ENCODE results near the gene KLHDC7B.

The KLHDC7B gene

GRCh38 chr22:50545522-50546325 is at the start of gene KLHDC7B:
Gene KLHDC7B, plus strand, starts transcription at chr22:50545899. Its CDS starts 345 bp downstream, at chr22:50546244.
- TF ChIP-seq ZFX (IDR thresholded peaks at IDR 0.05; ENCODE audit: borderline replicate concordance) (no peak), CTCF (IDR thresholded peaks at IDR 0.05) (no peak)
- H3K27ac ChIP-seq: no peak within 1 kb of the TSS

DNA sequence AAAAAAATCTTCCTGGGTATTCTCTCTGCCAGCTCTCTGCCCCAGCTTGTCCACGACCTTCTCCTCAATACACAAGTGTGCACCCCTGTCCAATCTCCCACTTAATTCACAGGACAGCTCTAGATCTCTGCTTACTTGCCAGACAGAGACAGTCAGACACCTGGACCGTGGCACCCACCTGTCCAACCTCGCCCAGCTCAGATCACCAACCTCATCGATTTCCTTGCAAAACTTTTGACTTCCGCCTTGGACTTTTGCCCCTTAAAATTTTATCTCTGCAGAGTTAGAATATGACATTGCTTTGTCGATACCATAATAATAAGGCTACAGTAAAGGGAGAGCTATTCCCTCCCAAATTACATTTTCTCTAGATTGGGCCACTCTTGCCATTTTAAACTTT is 48.6 kb upstream of the KLHDC7B start:
- peak overlapping the region; percentile 89 for H3K27ac ChIP-seq
- no peak for TF ChIP-seq ZFX (IDR thresholded peaks at IDR 0.05; ENCODE audit: borderline replicate concordance)
- no peak for TF ChIP-seq CTCF (IDR thresholded peaks at IDR 0.05)

DNA sequence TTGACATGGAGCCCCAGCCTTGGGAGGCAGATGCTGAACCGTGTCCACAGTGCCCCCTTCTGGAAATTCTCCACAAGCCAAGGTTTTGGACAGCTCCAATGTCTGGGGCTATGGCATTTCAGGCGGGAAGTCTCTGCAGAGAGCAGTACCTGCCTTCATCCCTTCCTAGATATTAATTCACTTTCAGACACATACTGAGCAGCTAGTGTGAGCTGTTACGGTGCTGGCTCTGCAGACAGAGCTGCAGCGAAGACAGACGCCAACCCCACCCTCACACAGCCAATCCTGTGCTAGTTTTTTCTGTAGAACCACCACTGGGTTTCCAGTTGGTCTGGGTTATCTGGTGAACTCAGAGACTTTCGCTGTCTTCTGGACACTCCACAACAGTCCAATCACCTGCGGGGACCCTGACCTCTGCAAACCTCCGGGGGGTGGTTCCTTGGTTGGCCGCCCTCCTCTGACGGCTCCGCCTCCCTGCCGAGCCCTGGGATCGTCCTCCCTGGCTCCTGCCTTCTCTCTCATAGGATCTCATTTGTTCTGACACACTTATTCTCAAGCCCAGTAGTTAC is 47.3 kb upstream of the KLHDC7B start:
- TF ChIP-seq CTCF (IDR thresholded peaks at IDR 0.05): peak; percentile 90
- TF ChIP-seq ZFX (IDR thresholded peaks at IDR 0.05; ENCODE audit: borderline replicate concordance): no peak
- peak overlapping the region; percentile 89 for H3K27ac ChIP-seq

DNA sequence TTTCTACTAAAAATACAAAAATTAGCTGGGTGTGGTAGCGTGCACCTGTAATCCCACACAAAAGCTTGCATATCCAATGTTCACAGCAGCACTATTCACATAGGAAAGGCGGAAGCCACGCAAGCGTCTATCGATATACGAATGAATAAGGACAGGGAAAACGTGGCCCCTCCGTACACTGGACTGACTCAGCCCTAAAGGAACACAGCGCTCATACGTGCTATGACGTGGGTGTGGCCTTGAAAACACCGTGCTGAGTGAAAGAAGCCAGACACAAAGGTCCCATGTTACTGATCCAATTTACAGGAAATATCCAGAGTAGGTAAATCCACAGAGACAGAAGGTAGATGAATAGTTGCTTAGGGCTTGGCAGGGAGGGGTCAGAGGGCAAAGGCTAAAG is 45.2 kb upstream of the KLHDC7B start:
- H3K27ac ChIP-seq: peak overlapping the region; percentile 89; the same call in 1 of the 2 replicates
- TF ChIP-seq ZFX (IDR thresholded peaks at IDR 0.05; ENCODE audit: borderline replicate concordance) (no peak), CTCF (IDR thresholded peaks at IDR 0.05) (no peak)

DNA sequence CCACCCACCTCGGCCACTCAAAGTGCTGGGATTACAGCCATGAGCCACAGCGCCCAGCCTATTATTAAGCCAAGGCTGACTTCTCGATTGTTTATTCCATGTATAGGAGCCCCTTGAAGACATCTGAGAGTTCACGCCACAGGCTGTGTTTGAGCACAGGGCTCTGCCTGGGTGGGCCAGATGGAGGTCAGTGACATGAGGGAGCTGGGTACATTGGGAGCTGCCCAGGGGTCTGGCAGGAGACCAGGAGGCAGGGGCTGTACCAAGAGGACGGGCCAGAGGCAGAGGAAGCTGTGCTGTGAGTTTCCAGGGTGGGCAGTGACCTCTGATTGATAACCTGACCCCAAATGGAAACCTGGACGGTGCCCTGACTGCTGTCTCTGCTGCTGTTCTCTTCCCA is 43.6 kb upstream of the KLHDC7B start:
- TF ChIP-seq ZFX (IDR thresholded peaks at IDR 0.05; ENCODE audit: borderline replicate concordance) (no peak), CTCF (IDR thresholded peaks at IDR 0.05) (no peak)
- H3K27ac ChIP-seq: peak overlapping the region; percentile 33

GRCh38 chr22:50502628-50503474 is 42.8 kb upstream of the KLHDC7B start:
- H3K27ac ChIP-seq: peak overlapping the region; percentile 33; the same call in 1 of the 2 replicates
- TF ChIP-seq CTCF (IDR thresholded peaks at IDR 0.05) (no peak), ZFX (IDR thresholded peaks at IDR 0.05; ENCODE audit: borderline replicate concordance) (no peak)
